ENCODE measurements around the gene LRFN4. TPM values are rescaled to one million over a fixed set of nuclear protein-coding genes. Genes with fewer than 3 reads are reported as not detected.

LRFN4 gene
- total and polyA plus RNA-seq, 2 of the 8 experiments (the other 6 are each of a cell fraction or from before 2014, with no cell fraction given) = 49.8 to 64.3 TPM

GRCh38 chr11:66845876-66846212 is 11.0 kb upstream of the LRFN4 start (continued):
- TF ChIP-seq, protein P1, sequence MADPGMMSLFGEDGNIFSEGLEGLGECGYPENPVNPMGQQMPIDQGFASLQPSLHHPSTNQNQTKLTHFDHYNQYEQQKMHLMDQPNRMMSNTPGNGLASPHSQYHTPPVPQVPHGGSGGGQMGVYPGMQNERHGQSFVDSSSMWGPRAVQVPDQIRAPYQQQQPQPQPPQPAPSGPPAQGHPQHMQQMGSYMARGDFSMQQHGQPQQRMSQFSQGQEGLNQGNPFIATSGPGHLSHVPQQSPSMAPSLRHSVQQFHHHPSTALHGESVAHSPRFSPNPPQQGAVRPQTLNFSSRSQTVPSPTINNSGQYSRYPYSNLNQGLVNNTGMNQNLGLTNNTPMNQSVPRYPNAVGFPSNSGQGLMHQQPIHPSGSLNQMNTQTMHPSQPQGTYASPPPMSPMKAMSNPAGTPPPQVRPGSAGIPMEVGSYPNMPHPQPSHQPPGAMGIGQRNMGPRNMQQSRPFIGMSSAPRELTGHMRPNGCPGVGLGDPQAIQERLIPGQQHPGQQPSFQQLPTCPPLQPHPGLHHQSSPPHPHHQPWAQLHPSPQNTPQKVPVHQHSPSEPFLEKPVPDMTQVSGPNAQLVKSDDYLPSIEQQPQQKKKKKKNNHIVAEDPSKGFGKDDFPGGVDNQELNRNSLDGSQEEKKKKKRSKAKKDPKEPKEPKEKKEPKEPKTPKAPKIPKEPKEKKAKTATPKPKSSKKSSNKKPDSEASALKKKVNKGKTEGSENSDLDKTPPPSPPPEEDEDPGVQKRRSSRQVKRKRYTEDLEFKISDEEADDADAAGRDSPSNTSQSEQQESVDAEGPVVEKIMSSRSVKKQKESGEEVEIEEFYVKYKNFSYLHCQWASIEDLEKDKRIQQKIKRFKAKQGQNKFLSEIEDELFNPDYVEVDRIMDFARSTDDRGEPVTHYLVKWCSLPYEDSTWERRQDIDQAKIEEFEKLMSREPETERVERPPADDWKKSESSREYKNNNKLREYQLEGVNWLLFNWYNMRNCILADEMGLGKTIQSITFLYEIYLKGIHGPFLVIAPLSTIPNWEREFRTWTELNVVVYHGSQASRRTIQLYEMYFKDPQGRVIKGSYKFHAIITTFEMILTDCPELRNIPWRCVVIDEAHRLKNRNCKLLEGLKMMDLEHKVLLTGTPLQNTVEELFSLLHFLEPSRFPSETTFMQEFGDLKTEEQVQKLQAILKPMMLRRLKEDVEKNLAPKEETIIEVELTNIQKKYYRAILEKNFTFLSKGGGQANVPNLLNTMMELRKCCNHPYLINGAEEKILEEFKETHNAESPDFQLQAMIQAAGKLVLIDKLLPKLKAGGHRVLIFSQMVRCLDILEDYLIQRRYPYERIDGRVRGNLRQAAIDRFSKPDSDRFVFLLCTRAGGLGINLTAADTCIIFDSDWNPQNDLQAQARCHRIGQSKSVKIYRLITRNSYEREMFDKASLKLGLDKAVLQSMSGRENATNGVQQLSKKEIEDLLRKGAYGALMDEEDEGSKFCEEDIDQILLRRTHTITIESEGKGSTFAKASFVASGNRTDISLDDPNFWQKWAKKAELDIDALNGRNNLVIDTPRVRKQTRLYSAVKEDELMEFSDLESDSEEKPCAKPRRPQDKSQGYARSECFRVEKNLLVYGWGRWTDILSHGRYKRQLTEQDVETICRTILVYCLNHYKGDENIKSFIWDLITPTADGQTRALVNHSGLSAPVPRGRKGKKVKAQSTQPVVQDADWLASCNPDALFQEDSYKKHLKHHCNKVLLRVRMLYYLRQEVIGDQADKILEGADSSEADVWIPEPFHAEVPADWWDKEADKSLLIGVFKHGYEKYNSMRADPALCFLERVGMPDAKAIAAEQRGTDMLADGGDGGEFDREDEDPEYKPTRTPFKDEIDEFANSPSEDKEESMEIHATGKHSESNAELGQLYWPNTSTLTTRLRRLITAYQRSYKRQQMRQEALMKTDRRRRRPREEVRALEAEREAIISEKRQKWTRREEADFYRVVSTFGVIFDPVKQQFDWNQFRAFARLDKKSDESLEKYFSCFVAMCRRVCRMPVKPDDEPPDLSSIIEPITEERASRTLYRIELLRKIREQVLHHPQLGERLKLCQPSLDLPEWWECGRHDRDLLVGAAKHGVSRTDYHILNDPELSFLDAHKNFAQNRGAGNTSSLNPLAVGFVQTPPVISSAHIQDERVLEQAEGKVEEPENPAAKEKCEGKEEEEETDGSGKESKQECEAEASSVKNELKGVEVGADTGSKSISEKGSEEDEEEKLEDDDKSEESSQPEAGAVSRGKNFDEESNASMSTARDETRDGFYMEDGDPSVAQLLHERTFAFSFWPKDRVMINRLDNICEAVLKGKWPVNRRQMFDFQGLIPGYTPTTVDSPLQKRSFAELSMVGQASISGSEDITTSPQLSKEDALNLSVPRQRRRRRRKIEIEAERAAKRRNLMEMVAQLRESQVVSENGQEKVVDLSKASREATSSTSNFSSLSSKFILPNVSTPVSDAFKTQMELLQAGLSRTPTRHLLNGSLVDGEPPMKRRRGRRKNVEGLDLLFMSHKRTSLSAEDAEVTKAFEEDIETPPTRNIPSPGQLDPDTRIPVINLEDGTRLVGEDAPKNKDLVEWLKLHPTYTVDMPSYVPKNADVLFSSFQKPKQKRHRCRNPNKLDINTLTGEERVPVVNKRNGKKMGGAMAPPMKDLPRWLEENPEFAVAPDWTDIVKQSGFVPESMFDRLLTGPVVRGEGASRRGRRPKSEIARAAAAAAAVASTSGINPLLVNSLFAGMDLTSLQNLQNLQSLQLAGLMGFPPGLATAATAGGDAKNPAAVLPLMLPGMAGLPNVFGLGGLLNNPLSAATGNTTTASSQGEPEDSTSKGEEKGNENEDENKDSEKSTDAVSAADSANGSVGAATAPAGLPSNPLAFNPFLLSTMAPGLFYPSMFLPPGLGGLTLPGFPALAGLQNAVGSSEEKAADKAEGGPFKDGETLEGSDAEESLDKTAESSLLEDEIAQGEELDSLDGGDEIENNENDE (IDR thresholded peaks at IDR 0.05; ENCODE audit: insufficient replicate concordance, low read length) = no peak
- TF ChIP-seq CEBPB (IDR thresholded peaks at IDR 0.05; ENCODE audit: low read depth, low read length) (no peak), HDAC6 (IDR thresholded peaks at IDR 0.05; ENCODE audit: low read depth, low read length) (no peak)

Measured in H1 (cell line).